HUES64 (cell line): ENCODE results near the gene SSTR4.

ENCODE experiments used
- H3K27ac ChIP-seq: 2 replicates; pipeline ENCODE4 v1.7.0; 2013; ENCODE audit warnings: low read depth, low read length, inconsistent platforms
- H3K27me3 ChIP-seq: 2 replicates; pipeline ENCODE4 v1.6.1; 2013; ENCODE audit warnings: mild to moderate bottlenecking, low read length; ENCODE audit not compliant: insufficient read depth
- H3K36me3 ChIP-seq: 2 replicates; pipeline ENCODE4 v1.6.1; 2013; ENCODE audit warnings: mild to moderate bottlenecking, low read length; ENCODE audit not compliant: insufficient read depth
- H3K4me1 ChIP-seq: 2 replicates; pipeline ENCODE4 v1.6.1; 2013; ENCODE audit warnings: mild to moderate bottlenecking, low read length, moderate library complexity; ENCODE audit not compliant: insufficient read depth
- H3K4me3 ChIP-seq: 2 replicates; pipeline ENCODE4 v1.5.1; 2013; ENCODE audit warnings: mild to moderate bottlenecking, low read length, moderate library complexity
- H3K9ac ChIP-seq: 2 replicates; pipeline ENCODE4 v1.6.1; 2013; ENCODE audit warnings: mild to moderate bottlenecking, low read depth, low read length
- H3K9me3 ChIP-seq: 2 replicates; pipeline ENCODE4 v1.6.1; 2013; ENCODE audit warnings: low read depth, low read length; ENCODE audit not compliant: insufficient read depth
- WGBS: fragments of 150-250, 120-280 bp; methylation state at CpG from one replicate; pipeline ENCODE4 v1.1.7; 2013; ENCODE audit warnings: missing lambda C conversion rate; 5-methylcytosine and 5-hydroxymethylcytosine counted together

Gene SSTR4

GRCh38 chr20:23082846-23083552 lies 47.9 kb downstream of the SSTR4 start:
- WGBS: 63% methylated on average over 8 of the region's 9 CpGs
- Histone ChIP-seq H3K4me3 (no peak overlapping the region), H3K36me3 (no peaks in the 10 kb centered on the region), H3K27ac (no peak overlapping the region), H3K9ac (no peak overlapping the region), H3K4me1 (peaks cover 12% of the 10 kb centered on the region), H3K27me3 (no peaks in the 10 kb centered on the region), H3K9me3 (no peaks in the 10 kb centered on the region)

DNA sequence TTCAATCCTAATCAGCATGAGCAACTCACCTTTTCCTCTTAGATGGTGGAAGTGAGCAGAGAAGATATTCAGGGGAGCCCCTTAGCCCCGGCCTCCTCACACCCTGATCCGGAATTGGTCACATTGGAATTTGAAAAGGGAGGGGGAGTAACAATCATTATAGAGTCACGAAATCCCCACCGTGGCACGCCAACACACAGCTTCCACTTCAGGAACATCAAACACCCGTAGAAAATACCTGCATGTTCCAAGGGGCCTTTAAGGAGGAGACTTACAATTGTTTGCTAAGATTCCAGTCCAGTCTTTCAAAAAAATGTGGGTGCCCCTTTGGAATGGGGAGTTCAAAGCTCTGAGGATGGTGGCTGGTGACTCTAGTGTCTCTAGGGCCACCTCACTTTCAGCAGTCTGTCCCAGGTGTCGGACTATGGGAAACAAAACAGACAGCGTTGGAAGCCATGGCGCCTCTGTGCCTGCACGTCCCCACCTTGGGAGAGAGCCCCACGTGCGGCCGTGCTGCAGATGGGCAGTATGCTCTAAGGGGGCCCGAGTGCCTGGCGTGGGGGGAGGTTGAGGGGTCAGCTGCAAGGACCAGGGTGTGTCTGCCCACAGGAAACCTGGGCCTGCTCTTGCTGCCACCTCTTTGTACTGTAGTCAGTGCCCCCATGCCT lies 48.6 kb downstream of the SSTR4 start:
- H3K9me3 ChIP-seq: no peaks in the 10 kb centered on the region
- WGBS: 93% methylated on average over 13 of the region's 15 CpGs
- peaks cover 10% of the 10 kb centered on the region for H3K4me1 ChIP-seq
- H3K27ac ChIP-seq: no peak overlapping the region
- no peaks in the 10 kb centered on the region for H3K36me3 ChIP-seq
- no peak overlapping the region for H3K4me3 ChIP-seq
- no peaks in the 10 kb centered on the region for H3K27me3 ChIP-seq
- no peak overlapping the region for H3K9ac ChIP-seq

DNA sequence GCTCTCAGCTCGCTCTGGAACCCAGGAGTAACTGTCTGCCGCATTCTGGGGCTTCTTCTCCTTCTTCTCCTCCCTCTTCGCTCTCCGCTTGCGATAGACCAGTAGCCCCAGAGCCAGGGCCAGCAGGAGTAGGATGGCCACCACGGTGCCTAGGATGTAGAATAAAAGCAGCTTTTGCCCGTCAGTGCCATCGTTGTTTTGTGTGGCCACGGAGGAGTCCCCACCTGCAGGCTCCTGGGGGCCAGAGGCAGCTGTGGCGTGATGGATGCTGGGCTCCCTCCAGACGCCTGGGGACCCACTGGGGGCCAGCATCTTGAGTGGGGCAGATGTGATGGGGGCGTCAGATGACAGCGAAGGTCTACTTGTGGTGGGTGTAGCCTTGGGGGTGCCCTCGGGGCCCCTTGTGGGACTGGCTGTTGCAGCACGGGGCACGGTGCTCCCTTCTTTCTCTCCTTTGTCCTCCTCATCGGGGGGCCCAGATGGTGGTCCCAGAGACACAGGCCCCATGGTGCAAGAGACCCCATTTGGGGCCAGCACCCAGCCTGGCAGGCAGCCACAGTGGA lies 49.3 kb downstream of the SSTR4 start:
- Histone ChIP-seq H3K36me3 (no peaks in the 10 kb centered on the region), H3K9ac (no peak overlapping the region), H3K4me3 (no peak overlapping the region), H3K4me1 (peaks cover 9% of the 10 kb centered on the region), H3K27ac (no peak overlapping the region), H3K27me3 (no peaks in the 10 kb centered on the region), H3K9me3 (no peaks in the 10 kb centered on the region)
- 93% methylated on average over 17 of the region's 17 CpGs for WGBS

DNA sequence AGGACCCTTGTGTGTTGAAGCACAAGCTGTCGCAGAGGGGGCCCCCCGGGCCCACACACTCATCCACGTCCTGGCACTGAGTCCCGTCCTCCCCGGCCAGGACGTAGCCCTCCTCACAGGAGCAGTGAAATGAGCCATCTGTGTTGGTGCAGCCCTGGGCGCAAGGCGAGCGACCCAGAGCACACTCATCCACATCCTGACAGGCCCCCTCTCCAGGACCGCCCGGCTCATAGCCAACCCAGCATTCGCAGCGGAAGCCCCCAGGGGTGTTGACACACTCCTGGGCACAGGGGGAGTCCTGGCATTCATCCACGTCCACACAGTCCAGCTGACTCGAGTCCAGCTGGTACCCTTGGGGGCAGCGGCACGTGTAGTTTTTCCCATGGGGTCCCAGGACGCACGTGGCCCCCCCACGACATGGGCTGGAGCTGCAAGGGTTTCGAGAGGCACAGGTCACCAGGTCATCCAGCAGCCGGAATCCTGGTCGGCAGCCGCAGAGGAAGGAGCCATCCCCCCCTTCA lies 49.8 kb downstream of the SSTR4 start:
- WGBS: 97% methylated on average over 24 of the region's 24 CpGs
- no peak overlapping the region for H3K4me3 ChIP-seq
- no peaks in the 10 kb centered on the region for H3K36me3 ChIP-seq
- H3K27me3 ChIP-seq: no peaks in the 10 kb centered on the region
- H3K9me3 ChIP-seq: no peaks in the 10 kb centered on the region
- H3K4me1 ChIP-seq: peaks cover 9% of the 10 kb centered on the region
- no peak overlapping the region for H3K27ac ChIP-seq
- no peak overlapping the region for H3K9ac ChIP-seq

GRCh38 chr20:23085436-23086055 lies 50.4 kb downstream of the SSTR4 start:
- WGBS: 94% methylated on average over 23 of the region's 23 CpGs
- Histone ChIP-seq H3K4me3 (no peak overlapping the region), H3K9me3 (no peaks in the 10 kb centered on the region), H3K9ac (no peak overlapping the region), H3K27me3 (no peaks in the 10 kb centered on the region), H3K4me1 (peaks cover 9% of the 10 kb centered on the region), H3K27ac (no peak overlapping the region), H3K36me3 (no peaks in the 10 kb centered on the region)

DNA sequence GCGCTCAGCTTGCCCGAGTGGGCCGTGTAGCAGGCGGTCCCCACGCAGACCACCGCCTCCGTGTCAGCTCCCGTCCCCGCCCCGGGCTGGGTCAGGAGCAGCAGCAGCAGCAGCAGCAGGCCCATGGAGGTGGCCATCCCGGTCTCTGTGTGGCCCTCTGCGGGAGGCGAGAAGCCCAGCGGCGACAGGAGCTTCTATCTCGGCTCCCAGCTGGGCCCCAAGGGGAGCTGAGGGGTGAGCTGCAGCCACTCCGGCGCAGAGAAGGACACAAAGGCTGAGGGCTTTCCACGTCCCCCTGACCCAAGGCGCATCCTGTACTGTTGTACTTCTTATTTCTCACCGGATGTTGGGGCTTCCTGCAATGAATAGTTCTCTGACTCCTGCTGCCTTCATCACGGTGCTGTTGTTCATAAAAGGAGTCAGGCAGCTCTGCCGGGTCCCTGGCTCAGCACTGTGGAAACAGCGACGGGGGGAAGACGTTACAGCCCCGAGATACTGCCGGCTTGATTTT lies 51.0 kb downstream of the SSTR4 start, which contains the start of gene CD93:
Gene CD93 (minus strand): TSS at position 269 of the 511 bp plus-strand sequence. CDS start 132 bp downstream, at position 137.
- no peak within 1 kb of the TSS for H3K4me3 ChIP-seq
- 90% methylated on average over 28 of the region's 28 CpGs for WGBS
- H3K36me3 ChIP-seq: no peaks in the 10 kb centered on the region
- no peak within 1 kb of the TSS for H3K27ac ChIP-seq
- H3K9ac ChIP-seq: no peak within 1 kb of the TSS
- no peaks in the 10 kb centered on the region for H3K27me3 ChIP-seq
- H3K4me1 ChIP-seq: peaks cover 9% of the 10 kb centered on the region
- H3K9me3 ChIP-seq: no peaks in the 10 kb centered on the region

- H3K27me3 ChIP-seq: no peaks in the 10 kb centered on the region
- H3K9me3 ChIP-seq: no peaks in the 10 kb centered on the region
- WGBS: 88% methylated on average over 14 of the region's 14 CpGs
- H3K4me1 ChIP-seq: peaks cover 15% of the 10 kb centered on the region
- H3K9ac ChIP-seq: no peak overlapping the region
- H3K4me3 ChIP-seq: no peak overlapping the region
- no peaks in the 10 kb centered on the region for H3K36me3 ChIP-seq
- H3K27ac ChIP-seq: no peak overlapping the region
Observed at GRCh38 chr20:23086931-23087411, 51.9 kb downstream of the SSTR4 start.

DNA sequence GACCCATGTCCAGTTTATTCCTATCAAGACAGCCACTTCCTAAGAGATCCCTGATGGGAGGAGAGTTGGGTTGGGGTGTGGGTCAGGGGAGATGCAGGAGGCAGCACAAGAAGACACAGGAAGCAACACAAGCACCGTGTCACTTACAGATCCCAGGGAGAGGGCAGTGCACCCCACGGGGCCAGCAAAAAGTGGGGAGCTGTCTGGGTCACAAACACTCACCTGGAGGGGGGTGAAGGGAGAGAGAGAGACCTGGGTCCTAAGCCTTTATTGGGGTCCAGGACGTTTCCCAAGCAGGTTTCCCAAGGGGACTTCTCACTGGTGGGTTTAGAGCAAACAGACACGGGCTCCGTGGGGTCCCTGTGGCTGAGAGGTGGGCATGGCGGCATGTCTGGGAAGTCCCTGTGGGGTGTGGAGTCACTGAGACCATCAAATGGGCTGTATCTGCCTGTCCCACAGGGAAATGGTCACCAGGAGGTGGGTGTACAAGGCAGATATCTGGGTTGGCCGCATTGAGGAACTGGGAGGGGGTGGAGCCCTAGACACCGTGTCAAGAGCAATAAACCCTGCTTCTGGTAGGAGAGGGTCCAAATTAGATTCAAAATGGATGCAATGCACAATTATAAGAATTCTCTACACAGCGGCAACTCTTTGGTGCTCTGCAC lies 52.6 kb downstream of the SSTR4 start:
- Histone ChIP-seq H3K27ac (no peak overlapping the region), H3K27me3 (no peaks in the 10 kb centered on the region), H3K9me3 (no peaks in the 10 kb centered on the region), H3K4me3 (no peak overlapping the region), H3K36me3 (no peaks in the 10 kb centered on the region), H3K9ac (no peak overlapping the region), H3K4me1 (peaks cover 17% of the 10 kb centered on the region)
- 92% methylated on average over 9 of the region's 9 CpGs for WGBS
